HCT116 (cell line): ENCODE data around the gene MTG1. TPM values are rescaled to one million over a fixed set of nuclear protein-coding genes. Genes with fewer than 3 reads are reported as not detected.

ENCODE experiments used
- ATAC-seq: fragments of 200-7000 bp; cut with Tn5 transposase; 2 replicates; pipeline ENCODE4 v1.9.1; 2020; ENCODE audit warnings: mild to moderate bottlenecking, moderate library complexity
- BruUV-seq: library from RNA; stranded (reverse); fragments of 400-500 nt; replicated peaks from 2 replicates; lab custom pipeline; 2021; lab: Mats Ljungman, UMichigan
- CTCF ChIA-PET: fragments of 300-600 bp; sonication (Branson Sonifier 250); formaldehyde crosslinking; loops from one replicate; lab custom pipeline; 2021; ENCODE audit warnings: antibody characterized with exemption; lab: Charles Lee
- POLR2A ChIA-PET: fragments of 300-600, 350-600 bp; sonication (Branson Sonifier 250); formaldehyde crosslinking; loops from one replicate; lab custom pipeline; 2021; ENCODE audit warnings: antibody characterized with exemption; lab: Charles Lee
- RAD21 ChIA-PET, 2 experiments: fragments of 300-600 bp; sonication (Branson Sonifier 250); formaldehyde crosslinking; loops; one replicate each; lab custom pipeline; 2023; ENCODE audit warnings: low total read pairs in 2 of 2; ENCODE audit not compliant: uncharacterized antibody in 2 of 2, unreplicated experiment in 2 of 2, low non-redundant PET in 1 of 2; lab: Charles Lee
- DNase-seq: peaks from one replicate; pipeline ENCODE4 v3.0.0-alpha.2; 2010; ENCODE audit warnings: low read depth, low spot score
- H2AFZ ChIP-seq: fragments of 200-600 bp; shearing (Covaris generic), sonication (generic); 2 replicates; pipeline ENCODE4 v1.6.1; 2017; ENCODE audit warnings: low read depth, mixed run types, mixed read lengths, antibody characterized with exemption, low read length; ENCODE audit not compliant: poor library complexity, severe bottlenecking
- H3K27ac ChIP-seq: 2 replicates; pipeline ENCODE4 v1.5.1; 2012; ENCODE audit warnings: low read depth, low read length
- H3K27me3 ChIP-seq: fragments of 200-600 bp; sonication (generic); 2 replicates; pipeline ENCODE4 v1.6.1; 2016; ENCODE audit warnings: mixed run types, low read length, mixed read lengths; ENCODE audit not compliant: insufficient read depth
- H3K36me3 ChIP-seq, 2 experiments: fragments of 200-500 bp in 1 of 2; fragments of 200-600 bp in 1 of 2; sonication (Bioruptor generic) in 1 of 2; sonication (generic) in 1 of 2; 2 replicates each; pipeline versions ENCODE4 v1.5.1 to v1.6.1; 2014 to 2016; ENCODE audit warnings: low read length in 2 of 2, inconsistent platforms in 1 of 2, mixed read lengths in 1 of 2, mixed run types in 1 of 2; ENCODE audit not compliant: insufficient read depth in 2 of 2, control insufficient read depth in 1 of 2
- H3K4me1 ChIP-seq, 2 experiments: fragments of 200-600 bp in 1 of 2; sonication (generic) in 1 of 2; 2 replicates each; pipeline versions ENCODE4 v1.5.1 to v1.6.1; 2012 to 2017; ENCODE audit warnings: low read length in 2 of 2, inconsistent platforms in 1 of 2, mild to moderate bottlenecking in 1 of 2, mixed read lengths in 1 of 2, mixed run types in 1 of 2, moderate library complexity in 1 of 2; ENCODE audit not compliant: insufficient read depth in 2 of 2, control insufficient read depth in 1 of 2
- H3K4me2 ChIP-seq: fragments of 200-600 bp; sonication (generic); 2 replicates; pipeline ENCODE4 v1.6.1; 2017; ENCODE audit warnings: mixed run types, low read length, mixed read lengths
- H3K4me3 ChIP-seq, 2 experiments: fragments of 200-600 bp in 1 of 2; sonication (generic) in 1 of 2; replicated peaks in 1 of 2; 2 replicates each; pipeline ENCODE4 v1.5.1; 2011 to 2016; ENCODE audit warnings: low read length in 2 of 2, control low read depth in 1 of 2, low read depth in 1 of 2, mild to moderate bottlenecking in 1 of 2, mixed read lengths in 1 of 2, mixed run types in 1 of 2
- H3K79me2 ChIP-seq: fragments of 200-600 bp; sonication (generic); 2 replicates; pipeline ENCODE4 v1.6.1; 2017; ENCODE audit warnings: mild to moderate bottlenecking, mixed run types, low read length, moderate library complexity, mixed read lengths; ENCODE audit not compliant: insufficient read depth
- H3K9ac ChIP-seq: fragments of 200-600 bp; sonication (generic); 2 replicates; pipeline ENCODE4 v1.6.1; 2016; ENCODE audit warnings: low read length, mixed read lengths
- H3K9me2 ChIP-seq: fragments of 200-600 bp; sonication (generic), shearing (Covaris generic); 2 replicates; pipeline ENCODE4 v1.6.1; 2017; ENCODE audit warnings: mixed run types, mild to moderate bottlenecking, moderate library complexity; ENCODE audit not compliant: insufficient read depth
- H3K9me3 ChIP-seq, 2 experiments: fragments of 200-500 bp in 1 of 2; fragments of 200-600 bp in 1 of 2; sonication (Bioruptor generic) in 1 of 2; sonication (generic) in 1 of 2; 2 replicates each; pipeline ENCODE4 v1.6.1; 2014 to 2017; ENCODE audit warnings: low read length in 2 of 2, mixed read lengths in 2 of 2, inconsistent platforms in 1 of 2, low read depth in 1 of 2, mild to moderate bottlenecking in 1 of 2, mixed run types in 1 of 2, moderate library complexity in 1 of 2; ENCODE audit not compliant: control insufficient read depth in 1 of 2, insufficient read depth in 1 of 2
- H4K20me1 ChIP-seq: fragments of 200-600 bp; sonication (generic), shearing (Covaris generic); 2 replicates; pipeline ENCODE4 v1.6.1; 2017; ENCODE audit warnings: mixed run types, mild to moderate bottlenecking, moderate library complexity; ENCODE audit not compliant: insufficient read depth
- ATF3 ChIP-seq: IDR thresholded peaks from 2 replicates; pipeline ENCODE4 v1.6.1; 2012
- CBX3 ChIP-seq: IDR thresholded peaks from 2 replicates; pipeline ENCODE4 v1.6.1; 2012; ENCODE audit warnings: low read depth
- CEBPB ChIP-seq: IDR thresholded peaks from 2 replicates; pipeline ENCODE4 v1.6.1; 2012; ENCODE audit warnings: low read depth
- EGR1 ChIP-seq: IDR thresholded peaks from 2 replicates; pipeline ENCODE4 v1.6.1; 2012; ENCODE audit warnings: low read depth
- ELF1 ChIP-seq: IDR thresholded peaks from 2 replicates; pipeline ENCODE4 v1.6.1; 2012; ENCODE audit warnings: low read depth, borderline replicate concordance
- EZH2 ChIP-seq: fragments of 200-600 bp; sonication (generic); IDR thresholded peaks from 2 replicates; pipeline ENCODE4 v1.6.1; 2017; ENCODE audit warnings: antibody characterized with exemption, mixed run types
- EZH2phosphoT487 ChIP-seq: fragments of 200-600 bp; IDR thresholded peaks from 2 replicates; pipeline ENCODE4 v1.6.1; 2018; ENCODE audit warnings: antibody characterized with exemption, borderline replicate concordance
- FOSL1 ChIP-seq: IDR thresholded peaks from 2 replicates; pipeline ENCODE4 v1.6.1; 2012; ENCODE audit warnings: low read depth
- JUND ChIP-seq: IDR thresholded peaks from 2 replicates; pipeline ENCODE4 v1.6.1; 2012
- MAX ChIP-seq: IDR thresholded peaks from 2 replicates; pipeline ENCODE4 v1.6.1; 2012
- POLR2A ChIP-seq: IDR thresholded peaks from 2 replicates; pipeline ENCODE4 v1.7.0; 2011; ENCODE audit warnings: borderline replicate concordance; ENCODE audit not compliant: insufficient read depth, insufficient read length; ENCODE audit errors: extremely low read depth
- POLR2AphosphoS5 ChIP-seq: IDR thresholded peaks from 2 replicates; pipeline ENCODE4 v1.6.1; 2011; ENCODE audit warnings: mild to moderate bottlenecking, low read depth, low read length, moderate library complexity
- SIN3A ChIP-seq: IDR thresholded peaks from 2 replicates; pipeline ENCODE4 v1.6.1; 2012; ENCODE audit warnings: low read depth
- SRF ChIP-seq: IDR thresholded peaks from 2 replicates; pipeline ENCODE4 v1.6.1; 2012; ENCODE audit warnings: low read depth
- TCF7L2 ChIP-seq: IDR thresholded peaks from 2 replicates; pipeline ENCODE4 v1.7.0; 2011; ENCODE audit warnings: borderline replicate concordance, inconsistent platforms; ENCODE audit not compliant: insufficient read depth, insufficient read length; ENCODE audit errors: extremely low read depth
- ZBTB33 ChIP-seq: IDR thresholded peaks from 2 replicates; pipeline ENCODE4 v1.6.1; 2011; ENCODE audit warnings: mild to moderate bottlenecking, low read length, moderate library complexity; ENCODE audit not compliant: insufficient replicate concordance; ENCODE audit errors: extremely low read depth
- ZNF274 ChIP-seq: fragments of 200-500 bp; sonication (Bioruptor generic); IDR thresholded peaks from 2 replicates; pipeline ENCODE4 v1.6.1; 2014; ENCODE audit warnings: mild to moderate bottlenecking, low read depth, low read length, inconsistent platforms
- intact Hi-C: fragments of 100-400 bp; cut with micrococcal nuclease; formaldehyde crosslinking; loops from 2 replicates; pipeline ENCODE4 v1.10.0; 2022
- total RNA-seq: library from RNA; stranded (reverse); gene quantifications from one replicate; pipeline ENCODE4 v1.2.1, GENCODE V29; 2021; ENCODE audit not compliant: unreplicated experiment

The MTG1 gene
- total RNA-seq, 1 experiment from 2014 or later = 23.1 TPM

GRCh38 chr10:133359972-133360610 lies 33.9 kb upstream of the MTG1 start:
- ChIA-PET POLR2A (no interaction called here), RAD21 (no interaction called here), CTCF (no interaction called here)
- TF ChIP-seq TCF7L2 = no peak
- TF ChIP-seq POLR2AphosphoS5 = no peak
- no peak for TF ChIP-seq CEBPB
- TF ChIP-seq ATF3 = no peak
- no peak for TF ChIP-seq SIN3A
- TF ChIP-seq ZBTB33 = no peak
- no peak for TF ChIP-seq POLR2A
- no peak for TF ChIP-seq SRF
- no peak for TF ChIP-seq JUND
- TF ChIP-seq EZH2 = no peak
- TF ChIP-seq ELF1 = no peak
- no peak for TF ChIP-seq MAX
- no peak for TF ChIP-seq CBX3
- TF ChIP-seq ZNF274 = no peak
- no peak for TF ChIP-seq EZH2phosphoT487
- TF ChIP-seq EGR1 = no peak
- TF ChIP-seq FOSL1 = no peak
- ATAC-seq = no peak
- no peaks in the 10 kb centered on the region for H3K9me3 ChIP-seq
- peaks cover 6% of the 10 kb centered on the region; the same call in 1 of the 2 replicates for H3K79me2 ChIP-seq
- no peak overlapping the region for H3K4me3 ChIP-seq
- BruUV-seq = no TSS peak
- H4K20me1 ChIP-seq = no peaks in the 10 kb centered on the region
- intact Hi-C loops = no loop called here
- no peak overlapping the region for H3K4me2 ChIP-seq
- H3K36me3 ChIP-seq = no peaks in the 10 kb centered on the region; a peak in 1 of 4 replicates
- no peaks in the 10 kb centered on the region for H3K9me2 ChIP-seq
- no peak overlapping the region for H3K27ac ChIP-seq
- no peak overlapping the region for H3K9ac ChIP-seq
- no peak for DNase-seq
- H3K4me1 ChIP-seq = peaks cover 3 to 5% of the 10 kb centered on the region in 2 experiments; a peak in 2 of 4 replicates
- H2AFZ ChIP-seq = no peak overlapping the region
- no peaks in the 10 kb centered on the region for H3K27me3 ChIP-seq
